Thyroid gland (tissue), 4 donors: ENCODE data around the gene TAF3.

Experiments
- POLR2A ChIP-seq, 2 donors: fragments of 450-650 bp; IDR thresholded peaks; one replicate each; pipeline ENCODE4 v1.6.1; 2017; ENCODE audit warnings: antibody characterized with exemption in 2 of 2, mild to moderate bottlenecking in 2 of 2, moderate library complexity in 1 of 2
- TF ChIP-seq, protein P1 (sequence below), 6 experiments: fragments of 200-600 bp in 3 of 6; fragments of 450-650 bp in 3 of 6; sonication (generic) in 3 of 6; IDR thresholded peaks; one replicate each; pipeline ENCODE4 v1.5.1; 2016 to 2019; ENCODE audit warnings: antibody characterized with exemption in 6 of 6, mild to moderate bottlenecking in 2 of 6, inconsistent platforms in 1 of 6, moderate library complexity in 1 of 6

DNA sequence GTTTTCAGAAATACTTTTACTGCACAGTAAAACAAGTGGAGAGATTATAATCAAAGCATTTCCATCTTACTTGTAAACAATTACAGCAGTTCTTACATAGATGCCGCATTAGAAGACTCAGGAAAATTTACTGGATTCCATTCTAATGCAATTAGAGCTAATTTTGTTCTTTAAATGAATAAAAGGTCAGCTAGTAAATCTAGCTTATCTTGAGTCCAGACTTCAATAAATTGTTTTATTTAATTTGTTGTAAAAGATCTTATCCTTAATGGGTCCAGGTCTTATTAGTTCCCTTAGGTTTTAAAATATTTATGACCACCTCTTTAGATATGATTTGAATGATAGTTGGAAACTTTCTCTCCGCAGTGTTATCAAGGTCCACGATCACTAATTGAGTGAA lies 166.0 kb downstream of the TAF3 start:
- no peak for TF ChIP-seq POLR2A (IDR thresholded peaks at IDR 0.05)
- TF ChIP-seq, protein P1, sequence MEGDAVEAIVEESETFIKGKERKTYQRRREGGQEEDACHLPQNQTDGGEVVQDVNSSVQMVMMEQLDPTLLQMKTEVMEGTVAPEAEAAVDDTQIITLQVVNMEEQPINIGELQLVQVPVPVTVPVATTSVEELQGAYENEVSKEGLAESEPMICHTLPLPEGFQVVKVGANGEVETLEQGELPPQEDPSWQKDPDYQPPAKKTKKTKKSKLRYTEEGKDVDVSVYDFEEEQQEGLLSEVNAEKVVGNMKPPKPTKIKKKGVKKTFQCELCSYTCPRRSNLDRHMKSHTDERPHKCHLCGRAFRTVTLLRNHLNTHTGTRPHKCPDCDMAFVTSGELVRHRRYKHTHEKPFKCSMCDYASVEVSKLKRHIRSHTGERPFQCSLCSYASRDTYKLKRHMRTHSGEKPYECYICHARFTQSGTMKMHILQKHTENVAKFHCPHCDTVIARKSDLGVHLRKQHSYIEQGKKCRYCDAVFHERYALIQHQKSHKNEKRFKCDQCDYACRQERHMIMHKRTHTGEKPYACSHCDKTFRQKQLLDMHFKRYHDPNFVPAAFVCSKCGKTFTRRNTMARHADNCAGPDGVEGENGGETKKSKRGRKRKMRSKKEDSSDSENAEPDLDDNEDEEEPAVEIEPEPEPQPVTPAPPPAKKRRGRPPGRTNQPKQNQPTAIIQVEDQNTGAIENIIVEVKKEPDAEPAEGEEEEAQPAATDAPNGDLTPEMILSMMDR (IDR thresholded peaks at IDR 0.05): no peak
